SU-DHL-6 (cell line): ENCODE measurements around the gene CCR5AS.

Experiments
- H2AFZ ChIP-seq: fragments of 200-600 bp; sonication (generic); 2 replicates; pipeline ENCODE4 v1.6.1; 2014; ENCODE audit warnings: low read depth, mild to moderate bottlenecking, moderate library complexity, mixed read lengths, antibody characterized with exemption, low read length; ENCODE audit not compliant: severe bottlenecking
- H3F3A ChIP-seq: fragments of 200-600 bp; shearing (Covaris generic); 2 replicates; pipeline ENCODE4 v1.6.0; 2016; ENCODE audit warnings: antibody characterized with exemption, mild to moderate bottlenecking; ENCODE audit not compliant: insufficient read depth
- H3K27ac ChIP-seq: fragments of 200-600 bp; sonication (generic); 2 replicates; pipeline ENCODE4 v1.5.1; 2016; ENCODE audit warnings: low read depth, mild to moderate bottlenecking, low read length, moderate library complexity, mixed read lengths
- H3K27me3 ChIP-seq: fragments of 200-600 bp; sonication (generic), shearing (Covaris generic); 2 replicates; pipeline ENCODE4 v1.6.0; 2014; ENCODE audit warnings: mild to moderate bottlenecking, low read length
- H3K36me3 ChIP-seq: fragments of 200-600 bp; sonication (generic); 2 replicates; pipeline ENCODE4 v1.6.1; 2014; ENCODE audit warnings: mild to moderate bottlenecking, low read length, mixed read lengths
- H3K4me2 ChIP-seq: fragments of 300-600, 200-600 bp; shearing (Covaris generic), sonication (generic); 2 replicates; pipeline ENCODE4 v1.6.0; 2014; ENCODE audit warnings: low read length, low read depth, mild to moderate bottlenecking; ENCODE audit not compliant: poor library complexity, severe bottlenecking
- H3K4me3 ChIP-seq: fragments of 200-600 bp; sonication (generic); 2 replicates; pipeline ENCODE4 v1.5.1; 2014; ENCODE audit warnings: antibody characterized with exemption, low read length, mild to moderate bottlenecking, mixed read lengths; ENCODE audit not compliant: insufficient read depth, poor library complexity, severe bottlenecking
- H3K79me2 ChIP-seq: fragments of 200-600 bp; sonication (generic); 2 replicates; pipeline ENCODE4 v1.6.1; 2014; ENCODE audit warnings: mild to moderate bottlenecking, low read length, moderate library complexity; ENCODE audit not compliant: insufficient read depth
- H3K9ac ChIP-seq: fragments of 200-600 bp; sonication (generic); 2 replicates; pipeline ENCODE4 v1.7.0; 2014; ENCODE audit warnings: mild to moderate bottlenecking, low read length
- H3K9me2 ChIP-seq: fragments of 200-600 bp; sonication (generic); replicated peaks from 2 replicates; pipeline ENCODE4 v1.6.1; 2014; ENCODE audit warnings: low read length; ENCODE audit not compliant: insufficient read depth
- H3K9me3 ChIP-seq: fragments of 200-600 bp; sonication (generic); 2 replicates; pipeline ENCODE4 v1.6.1; 2014; ENCODE audit warnings: low read length, mixed read lengths; ENCODE audit not compliant: insufficient read depth
- H4K20me1 ChIP-seq: fragments of 200-600 bp; sonication (generic); 2 replicates; pipeline ENCODE4 v1.6.1; 2014; ENCODE audit warnings: low read depth, mild to moderate bottlenecking, antibody characterized with exemption, low read length, moderate library complexity, mixed read lengths
- CTCF ChIP-seq: fragments of 200-600 bp; sonication (generic); IDR thresholded peaks from one replicate; pipeline ENCODE4 v1.5.1; 2017; ENCODE audit warnings: antibody characterized with exemption, mild to moderate bottlenecking, low read length, moderate library complexity; ENCODE audit not compliant: insufficient read depth, poor library complexity, severe bottlenecking
- EZH2phosphoT487 ChIP-seq: fragments of 200-600 bp; sonication (generic), shearing (Covaris generic); conservative IDR thresholded peaks from 2 replicates; pipeline ENCODE4 v1.6.1; 2018; ENCODE audit warnings: mild to moderate bottlenecking, antibody characterized with exemption, low read length, moderate library complexity, mixed read lengths

CCR5AS gene

GRCh38 chr3:46442576-46443530 is 36.0 kb upstream of the CCR5AS start:
- Histone ChIP-seq H3K9me2 (no peaks in the 10 kb centered on the region), H3K9ac (no peak overlapping the region), H3K9me3 (no peaks in the 10 kb centered on the region), H3K36me3 (no peaks in the 10 kb centered on the region), H3K4me2 (no peak overlapping the region), H3K27me3 (no peaks in the 10 kb centered on the region), H3K27ac (no peak overlapping the region), H3K4me3 (no peak overlapping the region), H4K20me1 (no peaks in the 10 kb centered on the region), H3F3A (no peaks in the 10 kb centered on the region), H3K79me2 (no peaks in the 10 kb centered on the region), H2AFZ (no peak overlapping the region)
- TF ChIP-seq EZH2phosphoT487 (no peak), CTCF (peak; percentile 61)

DNA sequence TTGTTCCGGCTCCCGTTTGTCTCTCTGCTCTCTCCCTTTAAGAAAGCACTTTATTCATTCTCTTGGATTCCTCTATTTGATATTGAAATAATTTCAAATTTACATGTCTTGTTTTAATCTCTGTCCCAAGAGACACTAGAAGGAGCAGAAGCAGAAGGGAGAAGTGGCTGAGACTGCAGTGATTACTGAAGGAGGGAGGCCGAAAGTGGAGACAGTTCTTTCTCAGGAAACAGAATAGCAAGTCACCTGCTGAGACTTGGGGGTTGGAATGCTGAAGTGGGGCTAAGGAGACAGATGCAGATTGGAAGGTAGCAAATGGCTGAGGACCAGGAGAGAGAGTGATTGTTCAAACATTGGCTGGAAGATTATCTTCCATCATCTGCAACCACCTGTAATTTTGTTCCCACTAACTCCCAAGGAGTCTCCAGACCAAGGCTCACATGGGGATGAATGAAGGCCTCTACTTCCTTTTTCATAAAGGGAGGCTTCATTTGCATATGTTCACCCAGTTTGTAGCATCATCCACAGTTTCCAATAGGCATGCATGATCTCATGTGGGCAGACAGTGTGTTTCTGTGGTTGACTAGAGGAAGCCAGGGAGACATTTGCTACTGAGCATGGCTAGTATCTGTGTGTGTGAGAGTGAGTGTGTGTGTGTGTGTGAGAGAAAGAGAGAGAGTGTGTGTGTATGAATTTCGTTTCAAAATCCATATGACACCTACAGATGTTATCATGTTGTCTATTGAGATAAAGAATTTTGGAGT is 33.8 kb upstream of the CCR5AS start:
- no peaks in the 10 kb centered on the region for H3K27me3 ChIP-seq
- no peaks in the 10 kb centered on the region for H3K79me2 ChIP-seq
- TF ChIP-seq CTCF (no peak), EZH2phosphoT487 (no peak)
- no peak overlapping the region for H3K27ac ChIP-seq
- no peaks in the 10 kb centered on the region for H4K20me1 ChIP-seq
- H3K36me3 ChIP-seq: no peaks in the 10 kb centered on the region
- H3K4me3 ChIP-seq: no peak overlapping the region
- no peak overlapping the region for H3K9ac ChIP-seq
- no peak overlapping the region for H2AFZ ChIP-seq
- H3K9me3 ChIP-seq: no peaks in the 10 kb centered on the region
- no peak overlapping the region for H3K4me2 ChIP-seq
- no peaks in the 10 kb centered on the region for H3K9me2 ChIP-seq
- H3F3A ChIP-seq: no peaks in the 10 kb centered on the region

DNA sequence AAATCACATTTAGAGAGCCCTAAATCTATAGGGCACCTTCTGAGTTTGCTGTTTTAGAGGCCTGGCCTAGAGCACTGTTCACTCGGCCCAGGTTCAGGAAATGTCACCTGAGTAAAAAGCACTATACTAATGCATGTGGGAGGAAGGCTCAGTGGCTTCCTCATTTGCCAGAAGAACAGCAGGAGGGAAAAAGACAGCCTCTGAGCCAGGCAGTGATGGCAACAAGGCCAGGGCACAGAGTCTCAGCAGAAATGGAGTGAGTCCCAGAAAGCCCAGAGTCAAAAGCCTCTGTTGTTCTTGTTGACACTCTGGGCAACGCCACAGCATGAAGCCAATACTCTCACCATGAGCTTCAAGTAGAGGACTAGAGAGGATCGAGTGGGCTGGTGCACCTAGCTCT is 32.0 kb upstream of the CCR5AS start:
- Histone ChIP-seq H3K4me2 (no peak overlapping the region), H2AFZ (no peak overlapping the region), H3K27ac (no peak overlapping the region), H3K27me3 (no peaks in the 10 kb centered on the region), H3K9ac (no peak overlapping the region), H4K20me1 (no peaks in the 10 kb centered on the region), H3K9me3 (no peaks in the 10 kb centered on the region), H3K36me3 (no peaks in the 10 kb centered on the region), H3F3A (no peaks in the 10 kb centered on the region), H3K79me2 (no peaks in the 10 kb centered on the region), H3K9me2 (no peaks in the 10 kb centered on the region), H3K4me3 (no peak overlapping the region)
- no peak for TF ChIP-seq EZH2phosphoT487
